ENCODE results near the gene PLAC1. TPM values are rescaled to one million over a fixed set of nuclear protein-coding genes. Genes with fewer than 3 reads are reported as not detected.

PLAC1 gene
- total RNA-seq, 1 experiment from 2014 or later = 2.7 TPM

DNA sequence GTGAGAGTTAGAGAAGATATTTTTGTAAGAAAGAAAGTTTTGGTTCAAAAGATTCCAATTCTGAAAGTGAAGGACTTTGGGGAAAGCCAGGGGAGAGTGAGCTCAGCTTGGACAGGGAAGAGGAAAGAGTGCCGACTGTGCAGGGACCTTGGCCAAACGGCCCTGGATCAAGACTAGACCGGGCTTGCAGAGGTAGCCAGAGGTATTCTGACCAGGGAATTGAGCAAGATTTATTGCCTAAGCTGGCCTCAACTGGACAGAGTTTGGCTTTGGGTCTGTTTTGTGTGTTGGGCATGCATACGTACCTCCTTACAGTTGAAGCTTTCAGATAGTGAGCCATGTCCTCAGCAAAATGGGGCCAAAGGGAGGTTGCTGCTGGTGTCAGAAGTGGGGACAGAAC, 11.6 kb downstream of the PLAC1 start:
- H3K9me3 ChIP-seq = no peaks in the 10 kb centered on the region
- H3K4me1 Mint-ChIP-seq (ENCODE audit: low read depth, unreplicated experiment) = no peaks in the 10 kb centered on the region
- no peak for DNase-seq
- no peak overlapping the region for H3K27ac Mint-ChIP-seq (ENCODE audit: unreplicated experiment)
- no peaks in the 10 kb centered on the region for H3K36me3 Mint-ChIP-seq (ENCODE audit: insufficient read depth, unreplicated experiment)
- no peak overlapping the region for H3K4me3 Mint-ChIP-seq (ENCODE audit: unreplicated experiment)
- TF ChIP-seq, protein P1, sequence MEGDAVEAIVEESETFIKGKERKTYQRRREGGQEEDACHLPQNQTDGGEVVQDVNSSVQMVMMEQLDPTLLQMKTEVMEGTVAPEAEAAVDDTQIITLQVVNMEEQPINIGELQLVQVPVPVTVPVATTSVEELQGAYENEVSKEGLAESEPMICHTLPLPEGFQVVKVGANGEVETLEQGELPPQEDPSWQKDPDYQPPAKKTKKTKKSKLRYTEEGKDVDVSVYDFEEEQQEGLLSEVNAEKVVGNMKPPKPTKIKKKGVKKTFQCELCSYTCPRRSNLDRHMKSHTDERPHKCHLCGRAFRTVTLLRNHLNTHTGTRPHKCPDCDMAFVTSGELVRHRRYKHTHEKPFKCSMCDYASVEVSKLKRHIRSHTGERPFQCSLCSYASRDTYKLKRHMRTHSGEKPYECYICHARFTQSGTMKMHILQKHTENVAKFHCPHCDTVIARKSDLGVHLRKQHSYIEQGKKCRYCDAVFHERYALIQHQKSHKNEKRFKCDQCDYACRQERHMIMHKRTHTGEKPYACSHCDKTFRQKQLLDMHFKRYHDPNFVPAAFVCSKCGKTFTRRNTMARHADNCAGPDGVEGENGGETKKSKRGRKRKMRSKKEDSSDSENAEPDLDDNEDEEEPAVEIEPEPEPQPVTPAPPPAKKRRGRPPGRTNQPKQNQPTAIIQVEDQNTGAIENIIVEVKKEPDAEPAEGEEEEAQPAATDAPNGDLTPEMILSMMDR (IDR thresholded peaks at IDR 0.05; ENCODE audit: insufficient read depth in 1 of 2, low read depth in 1 of 2, low read length in 1 of 2, severe bottlenecking in 1 of 2, unreplicated experiment in 1 of 2) = no peak
- ChIA-PET POLR2A (no interaction called here), CTCF (no interaction called here)
- BruUV-seq (replicated peaks) = no TSS peak
- H3K4me3 ChIP-seq (ENCODE audit: low read depth, low read length) = no peak overlapping the region
- H3K27me3 ChIP-seq (replicated peaks; ENCODE audit: control insufficient read depth, insufficient read depth, low read length) = no peaks in the 10 kb centered on the region
- no peaks in the 10 kb centered on the region for H3K27me3 Mint-ChIP-seq (ENCODE audit: insufficient read depth, unreplicated experiment)
- H3K36me3 ChIP-seq (ENCODE audit: control insufficient read depth, insufficient read depth, low read length) = no peaks in the 10 kb centered on the region
- no peaks in the 10 kb centered on the region for H3K9me3 Mint-ChIP-seq (ENCODE audit: unreplicated experiment)
- H3K4me1 ChIP-seq = no peaks in the 10 kb centered on the region
- intact Hi-C loops (cut with micrococcal nuclease; ENCODE audit: unreplicated experiment) = no loop called here

DNA sequence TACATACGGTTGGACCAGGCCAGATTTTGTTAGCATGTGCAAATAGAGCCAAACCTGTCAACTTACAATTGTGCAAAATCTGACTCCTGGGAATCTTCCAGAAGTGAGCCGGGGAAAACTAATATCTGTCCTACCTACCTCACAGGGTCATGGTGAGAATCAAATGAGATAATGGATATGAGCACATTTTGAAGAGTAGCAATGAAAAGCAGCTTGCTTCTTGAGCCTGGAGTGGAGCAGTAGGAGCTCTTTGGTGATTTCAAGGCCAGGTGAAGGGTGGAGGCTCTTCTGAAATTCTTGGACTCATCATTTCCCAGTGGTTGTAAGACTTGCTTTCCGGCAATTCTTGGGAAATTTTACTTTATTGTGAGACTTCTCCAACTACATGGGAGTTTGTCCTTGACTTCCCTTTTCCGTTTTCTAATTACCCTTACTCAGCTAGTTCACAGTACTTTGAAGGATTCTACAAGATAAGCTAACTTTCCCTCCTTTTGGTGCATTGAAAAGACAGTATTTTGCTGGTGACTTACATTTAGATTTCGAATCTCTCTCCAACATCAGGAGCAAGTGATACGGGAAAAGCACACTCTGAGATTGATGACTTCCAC, 12.2 kb downstream of the PLAC1 start:
- no peaks in the 10 kb centered on the region for H3K9me3 ChIP-seq
- Mint-ChIP-seq H3K27ac (ENCODE audit: unreplicated experiment) (no peak overlapping the region), H3K9me3 (ENCODE audit: unreplicated experiment) (no peaks in the 10 kb centered on the region), H3K27me3 (ENCODE audit: insufficient read depth, unreplicated experiment) (no peaks in the 10 kb centered on the region), H3K4me3 (ENCODE audit: unreplicated experiment) (no peak overlapping the region), H3K4me1 (ENCODE audit: low read depth, unreplicated experiment) (no peaks in the 10 kb centered on the region), H3K36me3 (ENCODE audit: insufficient read depth, unreplicated experiment) (no peaks in the 10 kb centered on the region)
- CTCF ChIA-PET = no interaction called here
- POLR2A ChIA-PET = no interaction called here
- H3K36me3 ChIP-seq (ENCODE audit: control insufficient read depth, insufficient read depth, low read length) = no peaks in the 10 kb centered on the region
- no peaks in the 10 kb centered on the region for H3K4me1 ChIP-seq
- TF ChIP-seq, protein P1 (IDR thresholded peaks at IDR 0.05; ENCODE audit: insufficient read depth in 1 of 2, low read depth in 1 of 2, low read length in 1 of 2, severe bottlenecking in 1 of 2, unreplicated experiment in 1 of 2) = no peak
- DNase-seq = no peak
- no peak overlapping the region for H3K4me3 ChIP-seq (ENCODE audit: low read depth, low read length)
- intact Hi-C loops (cut with micrococcal nuclease; ENCODE audit: unreplicated experiment) = no loop called here
- no peaks in the 10 kb centered on the region for H3K27me3 ChIP-seq (replicated peaks; ENCODE audit: control insufficient read depth, insufficient read depth, low read length)
- BruUV-seq (replicated peaks) = no TSS peak

DNA sequence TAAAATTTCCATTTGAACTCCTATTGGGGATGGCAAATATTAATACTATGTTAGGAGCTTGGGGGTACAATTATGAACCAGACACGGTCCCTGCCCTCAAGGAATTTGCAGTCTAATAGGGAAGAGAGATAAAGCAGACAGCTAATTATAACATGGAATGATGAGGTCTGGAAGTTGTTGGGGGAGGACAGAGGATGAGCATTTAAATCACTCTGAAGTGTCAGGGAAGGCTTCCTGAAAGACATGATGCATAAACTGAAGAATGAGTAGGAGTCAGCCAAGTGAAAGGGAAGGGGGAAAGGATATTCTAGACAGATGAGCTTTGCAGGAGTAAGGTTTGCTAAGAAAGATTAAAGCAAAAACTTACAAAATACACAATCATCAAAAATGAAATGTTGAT, 15.9 kb downstream of the PLAC1 start:
- H3K36me3 ChIP-seq (ENCODE audit: control insufficient read depth, insufficient read depth, low read length) = no peaks in the 10 kb centered on the region
- no peaks in the 10 kb centered on the region for H3K27me3 Mint-ChIP-seq (ENCODE audit: insufficient read depth, unreplicated experiment)
- CTCF ChIA-PET = no interaction called here
- POLR2A ChIA-PET = no interaction called here
- no peaks in the 10 kb centered on the region for H3K9me3 Mint-ChIP-seq (ENCODE audit: unreplicated experiment)
- no peaks in the 10 kb centered on the region for H3K27me3 ChIP-seq (replicated peaks; ENCODE audit: control insufficient read depth, insufficient read depth, low read length)
- no peaks in the 10 kb centered on the region for H3K9me3 ChIP-seq
- H3K4me3 Mint-ChIP-seq (ENCODE audit: unreplicated experiment) = no peak overlapping the region
- H3K36me3 Mint-ChIP-seq (ENCODE audit: insufficient read depth, unreplicated experiment) = no peaks in the 10 kb centered on the region
- H3K4me3 ChIP-seq (ENCODE audit: low read depth, low read length) = no peak overlapping the region
- DNase-seq = no peak
- BruUV-seq (replicated peaks) = no TSS peak
- no peaks in the 10 kb centered on the region for H3K4me1 ChIP-seq
- H3K4me1 Mint-ChIP-seq (ENCODE audit: low read depth, unreplicated experiment) = no peaks in the 10 kb centered on the region
- TF ChIP-seq, protein P1 (IDR thresholded peaks at IDR 0.05; ENCODE audit: insufficient read depth in 1 of 2, low read depth in 1 of 2, low read length in 1 of 2, severe bottlenecking in 1 of 2, unreplicated experiment in 1 of 2) = no peak
- no peak overlapping the region for H3K27ac Mint-ChIP-seq (ENCODE audit: unreplicated experiment)
- intact Hi-C loops (cut with micrococcal nuclease; ENCODE audit: unreplicated experiment) = no loop called here

All from Caco-2 (cell line).